ENCODE measurements around the gene TMEM196. TPM values are rescaled to one million over a fixed set of nuclear protein-coding genes. Genes with fewer than 3 reads are reported as not detected.

The TMEM196 gene
- total RNA-seq, 1 donor from 2014 or later: not detected

DNA sequence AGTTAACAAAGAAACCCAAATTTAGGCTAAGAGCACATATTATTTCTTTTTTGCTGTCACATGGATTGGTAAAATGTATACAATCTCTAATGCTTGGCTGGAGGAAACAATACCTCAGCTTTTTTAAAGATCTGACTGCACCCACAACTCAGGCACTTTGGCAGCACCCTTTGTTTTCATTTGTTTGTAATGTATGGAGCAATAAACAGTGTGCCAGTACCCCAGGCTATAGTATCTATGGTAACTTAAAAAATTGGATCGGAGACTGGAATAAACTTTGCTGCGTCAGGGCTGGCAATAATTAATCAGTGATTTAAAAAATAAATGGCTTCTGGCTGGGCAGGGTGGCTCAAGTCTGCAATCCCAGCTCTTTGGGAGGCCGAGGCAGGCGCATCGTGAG is 91.8 kb downstream of the TMEM196 start:
- peaks cover 6% of the 10 kb centered on the region for H3K9me3 Mint-ChIP-seq (ENCODE audit: unreplicated experiment)
- no peaks in the 10 kb centered on the region for H3K4me1 Mint-ChIP-seq (ENCODE audit: unreplicated experiment)
- no peaks in the 10 kb centered on the region for H3K36me3 Mint-ChIP-seq (ENCODE audit: unreplicated experiment)
- DNase-seq (ENCODE audit: extremely low spot score, unreplicated experiment): no peak
- H3K27ac Mint-ChIP-seq (ENCODE audit: unreplicated experiment): no peak overlapping the region
- TF ChIP-seq, protein P1, sequence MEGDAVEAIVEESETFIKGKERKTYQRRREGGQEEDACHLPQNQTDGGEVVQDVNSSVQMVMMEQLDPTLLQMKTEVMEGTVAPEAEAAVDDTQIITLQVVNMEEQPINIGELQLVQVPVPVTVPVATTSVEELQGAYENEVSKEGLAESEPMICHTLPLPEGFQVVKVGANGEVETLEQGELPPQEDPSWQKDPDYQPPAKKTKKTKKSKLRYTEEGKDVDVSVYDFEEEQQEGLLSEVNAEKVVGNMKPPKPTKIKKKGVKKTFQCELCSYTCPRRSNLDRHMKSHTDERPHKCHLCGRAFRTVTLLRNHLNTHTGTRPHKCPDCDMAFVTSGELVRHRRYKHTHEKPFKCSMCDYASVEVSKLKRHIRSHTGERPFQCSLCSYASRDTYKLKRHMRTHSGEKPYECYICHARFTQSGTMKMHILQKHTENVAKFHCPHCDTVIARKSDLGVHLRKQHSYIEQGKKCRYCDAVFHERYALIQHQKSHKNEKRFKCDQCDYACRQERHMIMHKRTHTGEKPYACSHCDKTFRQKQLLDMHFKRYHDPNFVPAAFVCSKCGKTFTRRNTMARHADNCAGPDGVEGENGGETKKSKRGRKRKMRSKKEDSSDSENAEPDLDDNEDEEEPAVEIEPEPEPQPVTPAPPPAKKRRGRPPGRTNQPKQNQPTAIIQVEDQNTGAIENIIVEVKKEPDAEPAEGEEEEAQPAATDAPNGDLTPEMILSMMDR (IDR thresholded peaks at IDR 0.05): no peak
- no peak overlapping the region for H3K4me3 Mint-ChIP-seq (ENCODE audit: unreplicated experiment)
- H3K27me3 Mint-ChIP-seq (ENCODE audit: unreplicated experiment): peaks cover 15% of the 10 kb centered on the region

DNA sequence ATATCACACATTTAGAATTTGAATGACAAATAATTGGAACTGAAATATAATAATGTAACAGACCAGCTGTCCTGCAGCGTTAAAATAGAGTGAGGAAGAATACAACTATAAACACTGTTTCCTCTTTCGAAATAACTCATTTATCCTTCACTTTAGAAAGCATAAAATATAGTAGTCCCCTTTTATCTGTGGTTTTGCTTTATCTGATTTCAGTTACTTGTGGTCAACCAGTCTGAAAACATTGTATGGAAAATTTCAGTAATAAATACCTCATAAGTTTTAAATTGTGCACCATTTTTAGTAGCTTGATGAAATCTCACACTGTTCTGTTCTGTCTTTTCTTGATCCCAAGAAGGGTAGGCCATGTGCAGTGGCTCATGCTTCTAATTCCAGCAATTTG is 96.2 kb downstream of the TMEM196 start:
- Mint-ChIP-seq H3K4me3 (ENCODE audit: unreplicated experiment) (no peak overlapping the region), H3K27me3 (ENCODE audit: unreplicated experiment) (peaks cover 15% of the 10 kb centered on the region), H3K9me3 (ENCODE audit: unreplicated experiment) (no peaks in the 10 kb centered on the region), H3K4me1 (ENCODE audit: unreplicated experiment) (peaks cover 6% of the 10 kb centered on the region), H3K36me3 (ENCODE audit: unreplicated experiment) (no peaks in the 10 kb centered on the region), H3K27ac (ENCODE audit: unreplicated experiment) (no peak overlapping the region)
- TF ChIP-seq, protein P1 (IDR thresholded peaks at IDR 0.05): no peak
- DNase-seq (ENCODE audit: extremely low spot score, unreplicated experiment): no peak

DNA sequence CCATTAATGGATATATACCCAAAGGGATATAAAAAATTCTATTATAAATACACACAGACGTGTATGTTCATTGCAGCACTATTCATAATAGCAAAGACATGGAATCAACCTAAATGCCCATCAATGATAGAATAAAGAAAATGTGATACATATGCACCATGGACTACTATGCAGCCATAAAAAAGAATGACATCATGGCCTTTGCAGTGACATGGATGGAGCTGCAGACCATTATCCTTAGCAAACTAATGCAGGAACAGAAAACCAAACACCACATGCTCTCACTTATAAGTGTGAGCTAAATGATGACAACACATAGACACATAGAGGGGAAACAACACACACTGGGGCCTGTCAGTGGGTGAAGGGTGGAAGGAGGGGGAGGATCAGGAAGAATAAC is 97.6 kb downstream of the TMEM196 start:
- H3K4me1 Mint-ChIP-seq (ENCODE audit: unreplicated experiment): peaks cover 6% of the 10 kb centered on the region
- peaks cover 21% of the 10 kb centered on the region for H3K27me3 Mint-ChIP-seq (ENCODE audit: unreplicated experiment)
- no peak overlapping the region for H3K4me3 Mint-ChIP-seq (ENCODE audit: unreplicated experiment)
- no peak overlapping the region for H3K27ac Mint-ChIP-seq (ENCODE audit: unreplicated experiment)
- H3K36me3 Mint-ChIP-seq (ENCODE audit: unreplicated experiment): no peaks in the 10 kb centered on the region
- no peaks in the 10 kb centered on the region for H3K9me3 Mint-ChIP-seq (ENCODE audit: unreplicated experiment)
- TF ChIP-seq, protein P1 (IDR thresholded peaks at IDR 0.05): no peak
- DNase-seq (ENCODE audit: extremely low spot score, unreplicated experiment): no peak

DNA sequence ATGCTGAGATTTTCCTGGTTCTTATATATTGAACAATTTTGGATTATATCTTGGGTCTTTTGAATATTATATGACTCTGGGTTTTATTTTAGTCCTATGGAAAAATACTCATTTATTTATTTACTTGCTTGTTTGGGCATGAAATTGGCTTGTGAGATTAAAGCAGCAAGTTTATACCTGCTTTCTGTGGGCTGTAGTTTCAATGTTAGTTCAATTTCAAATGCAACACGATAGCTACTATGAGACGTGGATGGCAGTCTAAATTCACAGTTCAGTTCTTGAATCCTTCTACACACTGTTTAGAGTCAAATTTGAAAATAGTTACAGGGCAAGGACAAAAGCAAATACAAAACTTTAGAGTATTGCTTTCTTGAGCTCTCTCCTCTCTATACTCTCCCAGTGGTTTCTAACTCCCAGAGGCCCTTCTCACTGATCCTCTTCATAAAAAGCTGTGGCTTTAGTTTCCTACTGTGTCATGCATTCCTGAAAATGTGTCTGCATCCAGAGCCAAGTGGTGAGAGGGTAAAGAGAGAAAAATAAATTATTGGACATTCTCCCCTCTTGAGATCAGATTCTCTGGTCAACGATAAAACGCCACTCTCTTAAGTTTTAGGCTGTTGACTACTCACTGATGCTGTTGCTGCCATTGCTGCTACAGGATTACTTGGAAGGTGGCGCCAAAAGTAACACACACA is 99.0 kb downstream of the TMEM196 start:
- Mint-ChIP-seq H3K4me3 (ENCODE audit: unreplicated experiment) (no peak overlapping the region), H3K36me3 (ENCODE audit: unreplicated experiment) (no peaks in the 10 kb centered on the region), H3K9me3 (ENCODE audit: unreplicated experiment) (no peaks in the 10 kb centered on the region), H3K27me3 (ENCODE audit: unreplicated experiment) (peaks cover 27% of the 10 kb centered on the region), H3K4me1 (ENCODE audit: unreplicated experiment) (peaks cover 6% of the 10 kb centered on the region), H3K27ac (ENCODE audit: unreplicated experiment) (no peak overlapping the region)
- no peak for DNase-seq (ENCODE audit: extremely low spot score, unreplicated experiment)
- TF ChIP-seq, protein P1 (IDR thresholded peaks at IDR 0.05): no peak

DNA sequence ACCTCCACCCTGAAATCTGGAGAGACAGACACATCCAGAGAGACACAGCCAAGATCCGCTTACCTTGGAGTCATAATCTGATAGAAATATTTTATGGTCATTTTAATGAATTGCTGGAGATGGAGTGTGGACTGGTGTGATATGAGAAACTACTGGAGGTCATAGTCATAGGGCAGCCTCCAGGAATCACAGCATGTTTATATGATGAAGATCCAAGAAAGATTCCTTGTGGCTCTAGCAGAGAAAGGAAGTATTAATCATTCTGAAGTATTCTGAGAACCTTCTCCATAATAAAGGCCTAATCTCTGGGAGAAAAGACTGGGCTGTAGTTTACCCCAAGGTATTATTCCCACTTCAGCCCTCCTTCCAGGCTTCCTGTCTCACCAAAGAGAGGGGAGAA is 102.6 kb downstream of the TMEM196 start:
- TF ChIP-seq, protein P1 (IDR thresholded peaks at IDR 0.05): no peak
- no peaks in the 10 kb centered on the region for H3K36me3 Mint-ChIP-seq (ENCODE audit: unreplicated experiment)
- peaks cover 45% of the 10 kb centered on the region for H3K27me3 Mint-ChIP-seq (ENCODE audit: unreplicated experiment)
- no peak overlapping the region for H3K4me3 Mint-ChIP-seq (ENCODE audit: unreplicated experiment)
- H3K27ac Mint-ChIP-seq (ENCODE audit: unreplicated experiment): no peak overlapping the region
- no peak for DNase-seq (ENCODE audit: extremely low spot score, unreplicated experiment)
- no peaks in the 10 kb centered on the region for H3K9me3 Mint-ChIP-seq (ENCODE audit: unreplicated experiment)
- peaks cover 6% of the 10 kb centered on the region for H3K4me1 Mint-ChIP-seq (ENCODE audit: unreplicated experiment)

Small RNA genes lying within 50 kb of the gene (microRNA-seq; reads per million reads assigned to microRNA genes)
- gene MIR3146 (ENCODE audit: unreplicated experiment): not detected

Other genes with a start within 250 kb of the TMEM196 start
- gene POLR1F, start 64.6 kb downstream of the TMEM196 start, total RNA-seq: 14.2 and 15.4 TPM in 2 replicates

All from osteocyte (in vitro differentiated cells).